Ovary (tissue), 3 donors: ENCODE measurements around the gene ECEL1.

ENCODE experiments used
- CTCF ChIP-seq, 3 donors: fragments of 450-650 bp in 2 of 3; fragments of 200-600 bp in 1 of 3; IDR thresholded peaks; one replicate each; pipeline versions ENCODE4 v1.5.1 to v1.8.0; 2016 to 2022; ENCODE audit warnings: antibody characterized with exemption in 3 of 3, mild to moderate bottlenecking in 1 of 3
- EP300 ChIP-seq: sonication (generic); formaldehyde crosslinking; IDR thresholded peaks from one replicate; pipeline ENCODE4 v1.6.1; 2017; ENCODE audit warnings: antibody characterized with exemption
- POLR2A ChIP-seq: fragments of 450-650 bp; IDR thresholded peaks from one replicate; pipeline ENCODE4 v1.6.1; 2017; ENCODE audit warnings: antibody characterized with exemption, mild to moderate bottlenecking, moderate library complexity
- donor health status: DM: no; HTN: no; CAD: no.

- no peak for TF ChIP-seq EP300
- TF ChIP-seq CTCF (IDR thresholded peaks at IDR 0.05) = no peak
- no peak for TF ChIP-seq POLR2A
These were observed 570 bp upstream of the ECEL1 start for GRCh38 chr2:232488097-232488711.
